NCI-H1417 treated with DMSO at 0.1 percent for 48 hours (cell line): ENCODE measurements around the gene CSF1.

Experiments
- DNase-seq: peaks from one replicate; lab custom pipeline; 2025; lab: John Stamatoyannopoulos, UW

CSF1 gene

DNA sequence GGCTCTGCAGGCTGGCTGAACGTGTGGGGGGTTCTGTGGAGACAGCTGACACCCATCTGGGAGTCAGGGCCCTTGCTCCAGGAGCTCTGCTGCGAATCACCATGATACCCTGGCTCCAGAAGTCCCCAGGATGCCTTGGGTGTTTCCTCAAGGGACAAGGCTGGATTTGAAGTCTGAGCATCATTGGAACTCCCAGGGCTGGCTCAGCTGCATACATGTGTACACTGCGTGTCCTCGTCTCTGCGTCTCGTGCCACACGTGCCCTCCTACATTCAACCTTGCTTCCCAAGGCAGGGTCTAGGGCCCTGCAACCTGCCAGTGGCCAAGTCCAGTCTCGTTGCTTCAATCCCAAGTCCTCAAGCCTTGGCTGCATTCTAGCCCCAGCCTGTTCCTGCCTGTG, 11.7 kb downstream of the CSF1 start:
- DNase-seq = no peak

DNA sequence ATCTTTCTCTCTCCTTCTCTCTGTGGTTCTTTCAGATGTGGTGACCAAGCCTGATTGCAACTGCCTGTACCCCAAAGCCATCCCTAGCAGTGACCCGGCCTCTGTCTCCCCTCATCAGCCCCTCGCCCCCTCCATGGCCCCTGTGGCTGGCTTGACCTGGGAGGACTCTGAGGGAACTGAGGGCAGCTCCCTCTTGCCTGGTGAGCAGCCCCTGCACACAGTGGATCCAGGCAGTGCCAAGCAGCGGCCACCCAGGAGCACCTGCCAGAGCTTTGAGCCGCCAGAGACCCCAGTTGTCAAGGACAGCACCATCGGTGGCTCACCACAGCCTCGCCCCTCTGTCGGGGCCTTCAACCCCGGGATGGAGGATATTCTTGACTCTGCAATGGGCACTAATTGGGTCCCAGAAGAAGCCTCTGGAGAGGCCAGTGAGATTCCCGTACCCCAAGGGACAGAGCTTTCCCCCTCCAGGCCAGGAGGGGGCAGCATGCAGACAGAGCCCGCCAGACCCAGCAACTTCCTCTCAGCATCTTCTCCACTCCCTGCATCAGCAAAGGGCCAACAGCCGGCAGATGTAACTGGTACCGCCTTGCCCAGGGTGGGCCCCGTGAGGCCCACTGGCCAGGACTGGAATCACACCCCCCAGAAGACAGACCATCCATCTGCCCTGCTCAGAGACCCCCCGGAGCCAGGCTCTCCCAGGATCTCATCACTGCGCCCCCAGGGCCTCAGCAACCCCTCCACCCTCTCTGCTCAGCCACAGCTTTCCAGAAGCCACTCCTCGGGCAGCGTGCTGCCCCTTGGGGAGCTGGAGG, 12.7 kb downstream of the CSF1 start:
- DNase-seq = no peak

DNA sequence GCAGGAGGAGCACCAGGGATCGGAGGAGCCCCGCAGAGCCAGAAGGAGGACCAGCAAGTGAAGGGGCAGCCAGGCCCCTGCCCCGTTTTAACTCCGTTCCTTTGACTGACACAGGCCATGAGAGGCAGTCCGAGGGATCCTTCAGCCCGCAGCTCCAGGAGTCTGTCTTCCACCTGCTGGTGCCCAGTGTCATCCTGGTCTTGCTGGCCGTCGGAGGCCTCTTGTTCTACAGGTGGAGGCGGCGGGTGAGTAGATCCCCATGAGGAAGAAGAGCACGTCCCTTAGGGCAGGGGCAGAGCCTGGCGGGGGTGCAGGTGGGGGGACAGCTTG, 13.3 kb downstream of the CSF1 start:
- DNase-seq = no peak

DNA sequence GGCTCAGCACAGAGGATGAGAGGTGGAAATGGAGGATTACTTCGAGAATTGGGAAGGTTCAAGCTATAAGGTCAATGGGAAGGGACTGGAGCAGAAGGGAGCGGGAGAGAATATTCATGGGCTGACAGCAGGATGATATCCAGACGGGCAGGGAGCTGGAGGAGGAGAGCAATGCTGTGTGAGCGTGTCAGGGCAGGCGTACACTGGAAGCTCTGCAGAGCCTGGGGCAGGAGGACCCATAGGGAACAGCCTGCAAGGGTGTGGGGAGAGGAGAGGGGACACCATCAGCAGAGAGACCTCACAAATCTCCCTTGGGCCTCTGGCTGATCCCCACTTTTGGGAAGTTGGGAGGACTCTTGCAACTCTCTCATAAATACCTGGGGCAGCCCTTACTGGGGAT, 13.7 kb downstream of the CSF1 start:
- DNase-seq = no peak

DNA sequence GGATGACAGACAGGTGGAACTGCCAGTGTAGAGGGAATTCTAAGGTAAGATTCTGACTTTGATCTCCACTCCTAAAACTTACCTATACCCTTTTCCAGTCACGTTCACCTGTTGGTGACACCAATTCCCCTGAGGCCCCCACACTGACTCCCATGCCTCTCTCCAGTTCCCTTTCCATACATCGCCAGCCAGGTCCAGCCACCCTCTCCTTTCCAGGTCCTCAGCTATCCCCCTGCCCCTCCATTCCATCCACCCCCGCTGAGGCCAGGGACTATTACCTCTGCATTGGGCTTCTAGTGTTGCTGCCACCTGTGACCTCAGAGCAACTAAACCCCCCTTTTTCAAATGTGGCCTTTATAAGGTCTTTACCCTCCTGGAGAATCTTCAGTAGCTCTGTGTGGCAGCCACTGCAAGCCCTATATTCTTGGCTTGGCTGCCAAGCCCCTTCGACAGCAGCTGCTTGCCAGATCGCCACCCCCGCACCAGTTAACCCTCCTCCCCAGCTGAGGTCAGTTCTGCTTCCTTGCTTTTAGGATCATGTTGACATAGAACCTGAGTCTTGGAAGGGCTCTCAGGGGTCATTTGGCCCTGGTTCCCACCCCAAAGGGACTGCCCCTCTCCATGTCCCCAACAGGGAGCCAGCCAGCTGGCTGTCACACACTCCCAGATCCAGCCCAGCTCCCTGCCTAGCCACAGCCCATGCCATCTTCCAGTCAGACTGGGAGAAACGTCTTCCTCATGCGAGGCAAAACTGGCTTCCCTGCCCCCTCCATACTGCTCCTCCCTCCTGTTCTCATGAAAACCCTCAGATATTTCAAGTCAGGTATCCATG, 14.7 kb downstream of the CSF1 start:
- no peak for DNase-seq

DNA sequence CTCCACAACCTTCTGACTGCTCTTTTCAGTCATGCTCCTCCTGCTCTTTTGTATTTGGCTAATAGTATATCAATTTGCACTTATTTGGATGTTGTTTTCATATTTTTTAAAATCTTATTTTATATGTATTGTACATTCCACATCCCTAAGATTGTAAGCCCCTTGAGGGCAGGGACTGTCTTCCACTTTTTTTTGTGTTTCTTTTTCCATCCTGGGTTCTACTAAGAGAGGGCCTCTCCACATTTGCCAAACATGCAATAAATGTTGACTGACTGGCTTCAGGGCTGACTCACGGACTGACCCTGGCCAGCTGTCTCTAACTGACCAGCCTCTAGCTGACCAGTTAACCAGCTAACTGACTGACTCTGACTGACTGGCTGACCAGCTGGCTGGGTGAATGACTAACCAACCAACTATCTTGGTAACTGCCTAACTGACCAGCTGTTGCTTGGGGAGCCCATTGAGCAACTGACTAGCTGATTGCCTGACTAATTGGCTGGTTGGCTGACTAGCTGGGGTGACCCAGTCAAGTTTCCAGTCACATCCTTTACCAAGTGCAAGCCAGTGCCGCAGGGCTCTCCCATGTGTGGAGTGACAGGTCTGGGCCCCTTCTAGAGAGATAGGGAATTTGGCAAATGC, 16.1 kb downstream of the CSF1 start:
- DNase-seq = no peak

DNA sequence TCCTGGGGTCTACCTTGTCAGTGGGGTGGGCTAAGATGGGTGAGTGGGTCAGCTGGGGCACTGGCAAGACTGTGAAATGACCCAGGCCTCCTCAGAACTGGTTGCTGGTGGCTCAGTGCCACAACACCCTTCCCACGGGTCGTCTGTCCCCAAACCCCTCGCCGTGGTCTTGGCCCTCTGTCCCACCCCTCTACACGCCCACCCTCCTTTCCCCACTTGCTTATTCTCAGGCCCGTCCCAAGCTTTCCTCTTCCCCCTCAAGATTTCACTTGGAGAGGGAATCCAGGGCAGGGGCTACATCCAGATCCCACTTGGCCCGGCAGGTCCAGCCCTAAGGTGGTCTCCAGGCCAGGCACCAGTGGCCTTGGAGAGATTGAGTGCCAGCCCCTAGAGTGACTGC, 16.7 kb downstream of the CSF1 start:
- DNase-seq = no peak

DNA sequence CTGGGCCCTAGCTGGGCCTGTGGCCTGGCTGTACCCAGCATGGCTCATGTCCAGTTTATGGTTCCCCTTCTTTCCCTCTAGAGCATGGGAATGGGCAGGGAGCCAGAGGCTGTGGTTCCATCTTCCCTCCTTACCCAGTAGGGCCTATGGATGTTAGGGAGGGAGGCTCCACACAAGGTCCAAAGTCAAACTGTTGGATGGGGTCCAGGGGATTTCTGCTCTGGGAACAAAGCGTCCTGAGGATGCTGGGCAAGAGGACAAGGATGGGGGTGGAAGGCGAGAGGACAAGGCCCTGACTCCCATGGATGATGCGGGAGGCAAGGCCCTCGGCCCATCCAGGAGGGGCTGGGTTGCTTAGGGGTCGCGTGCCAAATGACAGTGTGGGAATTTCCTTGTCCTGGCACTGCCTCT, 17.3 kb downstream of the CSF1 start:
- no peak for DNase-seq

DNA sequence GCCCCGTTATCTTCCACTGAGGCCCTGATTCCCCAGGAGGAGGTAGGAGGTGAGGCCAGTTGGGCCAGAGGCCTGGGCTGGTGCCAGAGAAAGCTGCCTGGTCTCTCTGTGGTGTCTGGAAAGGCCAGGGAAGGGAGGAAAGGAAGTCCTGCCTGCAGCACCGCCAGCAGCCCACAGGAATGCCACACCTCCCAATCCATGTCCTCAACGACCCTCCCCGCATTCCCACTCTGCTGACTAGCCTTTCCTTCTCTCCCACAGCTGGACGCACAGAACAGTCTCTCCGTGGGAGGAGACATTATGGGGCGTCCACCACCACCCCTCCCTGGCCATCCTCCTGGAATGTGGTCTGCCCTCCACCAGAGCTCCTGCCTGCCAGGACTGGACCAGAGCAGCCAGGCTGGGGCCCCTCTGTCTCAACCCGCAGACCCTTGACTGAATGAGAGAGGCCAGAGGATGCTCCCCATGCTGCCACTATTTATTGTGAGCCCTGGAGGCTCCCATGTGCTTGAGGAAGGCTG, 18.0 kb downstream of the CSF1 start:
- DNase-seq = no peak

DNA sequence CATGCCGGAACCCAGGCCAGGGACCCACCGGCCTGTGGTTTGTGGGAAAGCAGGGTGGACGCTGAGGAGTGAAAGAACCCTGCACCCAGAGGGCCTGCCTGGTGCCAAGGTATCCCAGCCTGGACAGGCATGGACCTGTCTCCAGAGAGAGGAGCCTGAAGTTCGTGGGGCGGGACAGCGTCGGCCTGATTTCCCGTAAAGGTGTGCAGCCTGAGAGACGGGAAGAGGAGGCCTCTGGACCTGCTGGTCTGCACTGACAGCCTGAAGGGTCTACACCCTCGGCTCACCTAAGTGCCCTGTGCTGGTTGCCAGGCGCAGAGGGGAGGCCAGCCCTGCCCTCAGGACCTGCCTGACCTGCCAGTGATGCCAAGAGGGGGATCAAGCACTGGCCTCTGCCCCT, 18.5 kb downstream of the CSF1 start:
- no peak for DNase-seq

DNA sequence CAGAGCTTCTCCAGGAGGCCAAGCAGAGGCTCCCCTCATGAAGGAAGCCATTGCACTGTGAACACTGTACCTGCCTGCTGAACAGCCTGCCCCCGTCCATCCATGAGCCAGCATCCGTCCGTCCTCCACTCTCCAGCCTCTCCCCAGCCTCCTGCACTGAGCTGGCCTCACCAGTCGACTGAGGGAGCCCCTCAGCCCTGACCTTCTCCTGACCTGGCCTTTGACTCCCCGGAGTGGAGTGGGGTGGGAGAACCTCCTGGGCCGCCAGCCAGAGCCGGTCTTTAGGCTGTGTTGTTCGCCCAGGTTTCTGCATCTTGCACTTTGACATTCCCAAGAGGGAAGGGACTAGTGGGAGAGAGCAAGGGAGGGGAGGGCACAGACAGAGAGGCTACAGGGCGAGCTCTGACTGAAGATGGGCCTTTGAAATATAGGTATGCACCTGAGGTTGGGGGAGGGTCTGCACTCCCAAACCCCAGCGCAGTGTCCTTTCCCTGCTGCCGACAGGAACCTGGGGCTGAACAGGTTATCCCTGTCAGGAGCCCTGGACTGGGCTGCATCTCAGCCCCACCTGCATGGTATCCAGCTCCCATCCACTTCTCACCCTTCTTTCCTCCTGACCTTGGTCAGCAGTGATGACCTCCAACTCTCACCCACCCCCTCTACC, 19.1 kb downstream of the CSF1 start:
- DNase-seq = no peak

DNA sequence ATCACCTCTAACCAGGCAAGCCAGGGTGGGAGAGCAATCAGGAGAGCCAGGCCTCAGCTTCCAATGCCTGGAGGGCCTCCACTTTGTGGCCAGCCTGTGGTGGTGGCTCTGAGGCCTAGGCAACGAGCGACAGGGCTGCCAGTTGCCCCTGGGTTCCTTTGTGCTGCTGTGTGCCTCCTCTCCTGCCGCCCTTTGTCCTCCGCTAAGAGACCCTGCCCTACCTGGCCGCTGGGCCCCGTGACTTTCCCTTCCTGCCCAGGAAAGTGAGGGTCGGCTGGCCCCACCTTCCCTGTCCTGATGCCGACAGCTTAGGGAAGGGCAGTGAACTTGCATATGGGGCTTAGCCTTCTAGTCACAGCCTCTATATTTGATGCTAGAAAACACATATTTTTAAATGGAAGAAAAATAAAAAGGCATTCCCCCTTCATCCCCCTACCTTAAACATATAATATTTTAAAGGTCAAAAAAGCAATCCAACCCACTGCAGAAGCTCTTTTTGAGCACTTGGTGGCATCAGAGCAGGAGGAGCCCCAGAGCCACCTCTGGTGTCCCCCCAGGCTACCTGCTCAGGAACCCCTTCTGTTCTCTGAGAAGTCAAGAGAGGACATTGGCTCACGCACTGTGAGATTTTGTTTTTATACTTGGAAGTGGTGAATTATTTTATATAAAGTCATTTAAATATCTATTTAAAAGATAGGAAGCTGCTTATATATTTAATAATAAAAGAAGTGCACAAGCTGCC, 19.8 kb downstream of the CSF1 start:
- DNase-seq = no peak

DNA sequence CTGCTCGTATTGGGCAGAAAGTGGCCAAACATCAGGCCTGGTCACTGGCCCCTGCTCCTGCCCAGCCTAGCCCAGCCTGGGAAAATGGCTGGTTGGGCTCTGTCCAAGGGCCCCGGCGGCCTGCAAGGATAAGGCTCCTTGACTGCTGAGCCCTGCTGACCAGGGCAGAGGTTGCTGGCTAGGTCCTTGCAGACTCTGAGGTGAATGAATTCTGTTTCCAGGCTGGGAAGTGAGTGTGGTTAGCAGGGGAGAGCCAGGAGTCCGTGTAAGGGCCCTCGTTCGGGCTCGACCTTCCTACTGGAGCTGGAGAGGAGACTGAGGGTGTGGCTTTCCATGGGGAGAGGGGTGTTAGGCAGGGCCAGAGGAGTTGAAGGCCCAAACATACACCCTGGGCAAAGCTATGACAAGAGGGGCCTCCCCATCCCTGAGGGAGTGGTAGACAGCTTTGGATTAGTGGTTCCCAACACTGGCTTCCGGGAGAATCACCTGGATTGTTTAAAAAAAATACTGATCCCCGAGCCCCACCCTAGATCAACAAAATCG, 20.6 kb downstream of the CSF1 start:
- DNase-seq = no peak

DNA sequence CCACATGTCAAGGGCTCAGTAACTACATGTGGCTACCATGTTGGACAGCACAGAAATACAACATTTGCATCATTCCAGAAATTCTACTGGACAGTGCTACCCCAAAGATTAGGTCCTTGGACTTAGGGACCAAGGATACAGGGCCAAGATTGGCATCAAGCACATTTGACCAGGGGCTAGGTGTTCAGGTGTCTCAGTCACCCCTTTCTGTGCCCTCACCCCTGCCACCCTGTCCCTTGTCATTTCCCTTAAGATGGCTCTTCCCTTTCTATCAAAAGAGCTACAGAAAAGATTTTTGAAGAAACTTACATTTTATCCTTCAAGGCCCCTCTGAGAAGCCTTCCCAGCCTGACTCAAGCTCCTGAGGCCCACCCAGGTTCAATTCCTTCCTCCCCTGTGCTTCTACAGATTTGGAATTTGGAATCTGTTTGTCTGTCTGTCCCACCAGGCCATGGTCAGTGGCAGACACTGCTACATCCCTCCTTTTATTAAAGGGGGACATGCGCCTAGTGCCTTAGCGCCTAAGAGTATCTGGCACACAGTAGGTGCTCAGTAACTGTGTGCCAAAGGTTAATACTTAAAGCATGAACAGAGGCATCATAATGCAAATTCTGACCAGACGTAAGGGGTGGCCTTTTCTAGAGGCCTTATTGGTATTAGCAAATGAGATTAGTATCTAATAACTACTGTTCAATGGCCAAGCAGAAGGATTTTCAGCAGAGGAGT, 21.4 kb downstream of the CSF1 start:
- DNase-seq = no peak

DNA sequence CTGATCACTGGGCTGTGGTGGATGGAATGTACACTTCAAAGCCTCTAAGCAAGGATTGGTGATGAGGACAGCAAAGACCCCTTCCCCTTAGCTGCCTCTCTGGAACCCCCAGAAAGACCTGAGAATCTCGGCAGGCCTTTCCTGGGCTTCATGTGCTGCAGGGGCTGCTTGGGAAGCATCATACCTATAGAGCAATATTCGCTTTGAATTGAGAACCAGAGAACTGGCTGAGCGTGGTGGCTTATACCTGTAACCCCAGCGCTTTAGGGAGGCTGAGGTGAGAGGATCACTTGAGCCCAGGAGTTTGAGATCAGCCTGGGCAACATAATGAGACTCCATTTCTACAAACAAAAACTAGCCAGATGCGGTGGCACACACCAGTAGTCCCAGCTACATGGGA, 22.0 kb downstream of the CSF1 start:
- DNase-seq = no peak

DNA sequence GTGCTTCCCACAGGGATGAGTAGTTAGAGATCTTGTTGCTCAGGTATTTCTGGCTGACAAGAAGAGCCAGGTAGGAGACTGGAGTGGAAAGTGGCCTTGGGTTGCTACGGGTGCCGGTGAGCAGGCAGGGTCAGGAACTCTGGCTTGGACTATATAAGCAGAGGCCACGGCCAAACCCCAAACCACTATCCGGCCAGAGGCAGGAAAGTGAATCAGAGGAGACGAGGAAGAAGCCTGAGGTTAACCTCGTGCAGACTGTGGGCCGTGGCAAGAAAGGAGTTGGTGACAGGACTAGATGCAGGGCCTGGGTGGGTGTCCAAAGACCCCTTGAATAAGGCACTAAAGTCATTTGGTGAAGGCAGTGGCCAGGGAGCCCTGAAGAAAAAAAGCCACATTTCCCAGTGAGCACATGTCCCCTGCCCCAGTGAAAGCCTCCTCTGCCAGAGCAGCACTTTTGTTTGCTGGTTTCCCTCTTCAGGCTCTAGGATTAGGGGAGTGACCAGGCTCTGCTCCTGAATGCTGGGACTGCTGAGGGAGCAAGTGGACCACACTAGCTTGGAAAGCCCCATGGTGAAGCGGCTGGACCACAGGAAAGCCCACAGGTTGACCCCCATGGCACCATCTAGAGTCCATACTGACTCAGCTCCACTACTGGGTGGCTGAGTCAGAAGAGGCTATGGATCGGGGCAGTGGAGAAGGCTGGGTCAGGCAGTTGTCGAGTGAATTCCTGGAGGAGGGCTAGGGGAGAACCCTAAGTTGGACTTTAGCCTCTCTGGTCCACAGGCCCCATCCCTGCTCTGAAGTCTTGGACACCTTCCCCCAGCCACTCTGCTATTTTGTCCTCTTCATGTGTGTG, 23.4 kb downstream of the CSF1 start:
- no peak for DNase-seq

DNA sequence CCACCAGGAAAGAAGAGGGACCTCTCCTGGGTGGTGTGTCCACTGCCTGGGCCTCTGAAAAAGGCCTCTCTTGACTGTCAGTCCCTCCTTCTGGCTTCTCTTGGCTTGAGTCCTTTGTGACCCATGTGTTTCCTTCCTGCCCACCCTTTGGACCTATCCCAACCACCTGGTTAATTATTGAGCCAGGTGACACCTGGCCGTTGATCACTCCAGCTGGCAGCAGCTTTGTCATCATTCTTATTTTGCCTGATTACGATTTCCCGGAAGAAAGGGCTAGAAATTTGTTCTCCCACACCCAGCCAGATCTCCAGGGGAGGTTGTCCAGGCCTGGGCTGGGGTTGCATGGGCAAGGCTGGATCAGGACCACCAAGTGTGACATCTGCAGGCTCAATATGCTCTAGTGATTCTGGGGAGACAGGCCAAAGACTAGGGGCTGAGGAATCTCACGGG, 24.8 kb downstream of the CSF1 start:
- no peak for DNase-seq

DNA sequence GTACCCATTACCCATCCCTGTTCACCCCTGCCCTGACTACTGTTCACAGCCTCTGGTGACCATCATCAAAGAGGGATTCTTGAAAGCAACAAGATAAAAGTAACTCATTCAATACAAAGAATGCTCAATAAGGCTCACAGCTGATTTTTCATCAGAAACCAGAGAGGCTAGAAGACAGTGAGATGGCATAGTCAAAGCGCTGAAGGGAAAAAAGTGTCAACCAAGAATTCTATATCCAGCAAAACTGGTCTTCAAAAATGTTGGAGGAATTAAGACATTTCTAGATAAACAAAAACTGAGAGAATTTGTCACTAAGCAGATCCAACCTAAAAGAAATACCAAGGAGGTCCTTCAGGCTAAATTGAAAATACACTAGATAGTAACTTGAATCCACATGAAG, 27.1 kb downstream of the CSF1 start:
- DNase-seq = no peak

DNA sequence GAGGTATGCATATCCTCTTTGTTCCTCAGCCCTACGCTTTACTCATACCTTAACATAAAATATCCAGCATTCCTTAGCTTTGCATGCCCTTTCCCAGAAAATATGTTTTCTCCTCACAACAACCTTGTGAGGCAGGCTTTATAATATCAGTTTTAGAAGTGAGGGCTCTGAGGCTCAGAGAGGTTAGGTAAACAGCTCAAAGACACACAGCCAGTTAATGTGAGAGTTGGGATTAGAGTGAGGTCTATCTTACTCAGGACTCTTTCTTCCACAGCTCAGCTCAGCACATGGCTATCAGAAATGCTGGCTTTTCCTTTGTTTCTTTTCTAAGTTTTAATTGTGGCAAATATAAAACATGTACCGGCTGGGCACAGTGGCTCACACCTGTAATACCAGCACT, 27.9 kb downstream of the CSF1 start:
- no peak for DNase-seq

DNA sequence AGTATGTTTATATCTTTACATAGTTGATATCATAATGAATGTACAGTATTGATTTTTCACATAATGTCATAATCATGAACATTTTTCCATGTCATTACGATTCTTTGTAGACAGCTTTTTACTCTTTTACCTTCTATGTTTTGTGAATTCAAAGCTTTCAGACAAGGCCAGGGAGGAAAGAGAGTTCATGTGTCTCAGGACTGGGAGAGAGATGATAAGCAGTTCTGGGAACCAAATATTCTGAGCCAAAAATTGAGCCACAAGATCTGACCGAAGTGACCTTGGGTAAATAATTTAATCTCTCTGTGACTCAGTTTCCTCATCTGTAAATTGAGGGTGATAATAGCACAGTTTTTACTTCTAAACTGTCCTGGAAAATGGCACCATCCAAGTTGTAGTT, 31.8 kb downstream of the CSF1 start:
- no peak for DNase-seq
